Measurements from ENCODE around the gene HAPSTR1. TPM values are rescaled to one million over a fixed set of nuclear protein-coding genes. Genes with fewer than 3 reads are reported as not detected.

The HAPSTR1 gene
- total RNA-seq, 2 experiments from 2014 or later = 52.5 to 53.4 TPM

GRCh38 chr16:9139965-9140364 is 48.5 kb downstream of the HAPSTR1 start:
- ChIA-PET CTCF (interaction anchor here (0.6 to 2.7 kb wide), 8 partner anchors 10 to 260 kb away, joined by 3 to 15 read pairs (median 7); no protein-coding TSS in a partner anchor), POLR2A (no interaction called here)
- intact Hi-C loops (cut with micrococcal nuclease) = no loop called here
- Mint-ChIP-seq H3K9me3 (no peaks in the 10 kb centered on the region), H3K4me1 (ENCODE audit: low read depth) (peaks cover 10% of the 10 kb centered on the region), H3K27me3 (peaks cover 2% of the 10 kb centered on the region), H3K27ac (no peak overlapping the region), H3K36me3 (ENCODE audit: low read depth) (peaks cover 2% of the 10 kb centered on the region), H3K4me3 (no peak overlapping the region)
- ATAC-seq (peak; percentile 65), DNase-seq (peak; percentile 35)
- TF ChIP-seq CTCF (IDR thresholded peaks at IDR 0.05) = no peak

Other genes starting within 250 kb of the HAPSTR1 start
- 10 to 100 TPM; 63.9 to 72.6 TPM for gene CARHSP1, start 222.6 kb upstream of the HAPSTR1 start, total RNA-seq
- not detected for gene LITAFD, start 209.3 kb upstream of the HAPSTR1 start, total RNA-seq
- gene USP7, start 127.7 kb upstream of the HAPSTR1 start, total RNA-seq = 100 to 1,000 TPM; 155 to 163 TPM